Measurements from ENCODE around the gene KCNQ1.

Gene KCNQ1

GRCh38 chr11:2641623-2642022, 196.8 kb downstream of the KCNQ1 start:
- no peak overlapping the region for H2BK15ac ChIP-seq (ENCODE audit: low read depth, poor library complexity, severe bottlenecking)
- 100% methylated on average over 1 of the region's 1 CpG for WGBS
- no peaks in the 10 kb centered on the region for H3K79me1 ChIP-seq (replicated peaks; ENCODE audit: low read length, poor library complexity, severe bottlenecking)
- no peaks in the 10 kb centered on the region for H3K4me1 ChIP-seq (ENCODE audit: control insufficient read depth, insufficient read depth, low read depth, low read length)
- H4K91ac ChIP-seq (ENCODE audit: low read length) = no peak overlapping the region
- no peak overlapping the region for H2AFZ ChIP-seq (ENCODE audit: low read depth, low read length)
- no peak for DNase-seq
- H3K4me2 ChIP-seq (ENCODE audit: low read length, poor library complexity, severe bottlenecking) = no peak overlapping the region
- H3K27ac ChIP-seq (ENCODE audit: low read length, poor library complexity, severe bottlenecking) = no peak overlapping the region
- no peak overlapping the region for H3K9ac ChIP-seq (ENCODE audit: low read length)
- H3K23ac ChIP-seq (ENCODE audit: low read length in 2 of 2) = no peak overlapping the region
- no peak overlapping the region for H3K18ac ChIP-seq (ENCODE audit: low read depth in 1 of 2, low read length in 2 of 2)
- H3K27me3 ChIP-seq (ENCODE audit: control insufficient read depth in 1 of 2, insufficient read depth in 1 of 2, low read length in 2 of 2) = no peaks in the 10 kb centered on the region
- no peak overlapping the region for H3K14ac ChIP-seq (ENCODE audit: low read length in 2 of 2)
- H2BK12ac ChIP-seq (ENCODE audit: low read length in 2 of 2) = no peak overlapping the region
- H2AK5ac ChIP-seq (ENCODE audit: low read length, severe bottlenecking) = no peak overlapping the region
- peaks cover 0 to 3% of the 10 kb centered on the region in 2 experiments for H3K36me3 ChIP-seq (ENCODE audit: control insufficient read depth in 1 of 2, insufficient read depth in 2 of 2, low read depth in 1 of 2, low read length in 2 of 2)
- H2BK5ac ChIP-seq (ENCODE audit: low read depth, low read length, poor library complexity, severe bottlenecking) = no peak overlapping the region
- H2BK120ac ChIP-seq (ENCODE audit: low read depth, low read length) = no peak overlapping the region
- H3K4ac ChIP-seq (ENCODE audit: low read depth in 1 of 2, low read length in 2 of 2) = no peak overlapping the region
- H3K9me3 ChIP-seq (ENCODE audit: control insufficient read depth, low read length) = peaks cover 72% of the 10 kb centered on the region
- no peak overlapping the region for H4K8ac ChIP-seq (ENCODE audit: low read length)
- H3K4me3 ChIP-seq (ENCODE audit: insufficient read depth in 1 of 2, low read depth in 1 of 2, low read length in 2 of 2) = no peak overlapping the region

- Histone ChIP-seq H3K4me1 (ENCODE audit: control insufficient read depth, insufficient read depth, low read depth, low read length) (no peaks in the 10 kb centered on the region), H2BK15ac (ENCODE audit: low read depth, poor library complexity, severe bottlenecking) (no peak overlapping the region), H2BK5ac (ENCODE audit: low read depth, low read length, poor library complexity, severe bottlenecking) (no peak overlapping the region), H3K27ac (ENCODE audit: low read length, poor library complexity, severe bottlenecking) (no peak overlapping the region), H2BK12ac (ENCODE audit: low read length in 2 of 2) (no peak overlapping the region), H3K9me3 (ENCODE audit: control insufficient read depth, low read length) (peaks cover 92% of the 10 kb centered on the region), H3K18ac (ENCODE audit: low read depth in 1 of 2, low read length in 2 of 2) (no peak overlapping the region), H2AFZ (ENCODE audit: low read depth, low read length) (no peak overlapping the region), H2AK5ac (ENCODE audit: low read length, severe bottlenecking) (no peak overlapping the region), H3K9ac (ENCODE audit: low read length) (no peak overlapping the region), H3K27me3 (ENCODE audit: control insufficient read depth in 1 of 2, insufficient read depth in 1 of 2, low read length in 2 of 2) (no peaks in the 10 kb centered on the region), H3K79me1 (replicated peaks; ENCODE audit: low read length, poor library complexity, severe bottlenecking) (no peaks in the 10 kb centered on the region), H2BK120ac (ENCODE audit: low read depth, low read length) (no peak overlapping the region), H3K4me2 (ENCODE audit: low read length, poor library complexity, severe bottlenecking) (no peak overlapping the region), H3K4me3 (ENCODE audit: insufficient read depth in 1 of 2, low read depth in 1 of 2, low read length in 2 of 2) (peak overlapping the region in 1 of 2 experiments; percentile 55), H3K36me3 (ENCODE audit: control insufficient read depth in 1 of 2, insufficient read depth in 2 of 2, low read depth in 1 of 2, low read length in 2 of 2) (peaks cover 0 to 3% of the 10 kb centered on the region in 2 experiments), H3K23ac (ENCODE audit: low read length in 2 of 2) (no peak overlapping the region), H3K4ac (ENCODE audit: low read depth in 1 of 2, low read length in 2 of 2) (no peak overlapping the region), H3K14ac (ENCODE audit: low read length in 2 of 2) (no peak overlapping the region), H4K91ac (ENCODE audit: low read length) (no peak overlapping the region), H4K8ac (ENCODE audit: low read length) (no peak overlapping the region)
- WGBS = 89% methylated on average over 3 of the region's 3 CpGs
- DNase-seq = no peak
Measured at GRCh38 chr11:2643746-2644145, 198.9 kb downstream of the KCNQ1 start.

- Histone ChIP-seq H3K36me3 (ENCODE audit: control insufficient read depth in 1 of 2, insufficient read depth in 2 of 2, low read depth in 1 of 2, low read length in 2 of 2) (peaks cover 0 to 3% of the 10 kb centered on the region in 2 experiments), H2AFZ (ENCODE audit: low read depth, low read length) (no peak overlapping the region)
Measured at GRCh38 chr11:2644844-2645778, 200.3 kb downstream of the KCNQ1 start.

GRCh38 chr11:2645779-2646118, 200.9 kb downstream of the KCNQ1 start:
- Histone ChIP-seq H2BK12ac (ENCODE audit: low read length in 2 of 2) (no peak overlapping the region), H3K4me2 (ENCODE audit: low read length, poor library complexity, severe bottlenecking) (no peak overlapping the region), H4K91ac (ENCODE audit: low read length) (no peak overlapping the region), H3K4me3 (ENCODE audit: insufficient read depth in 1 of 2, low read depth in 1 of 2, low read length in 2 of 2) (peak overlapping the region in 1 of 2 experiments; percentile 55), H3K4ac (ENCODE audit: low read depth in 1 of 2, low read length in 2 of 2) (no peak overlapping the region), H4K8ac (ENCODE audit: low read length) (no peak overlapping the region), H3K4me1 (ENCODE audit: control insufficient read depth, insufficient read depth, low read depth, low read length) (no peaks in the 10 kb centered on the region), H2BK15ac (ENCODE audit: low read depth, poor library complexity, severe bottlenecking) (no peak overlapping the region), H2AK5ac (ENCODE audit: low read length, severe bottlenecking) (no peak overlapping the region), H2BK120ac (ENCODE audit: low read depth, low read length) (no peak overlapping the region), H3K36me3 (ENCODE audit: control insufficient read depth in 1 of 2, insufficient read depth in 2 of 2, low read depth in 1 of 2, low read length in 2 of 2) (peaks cover 0 to 3% of the 10 kb centered on the region in 2 experiments), H3K14ac (ENCODE audit: low read length in 2 of 2) (no peak overlapping the region), H3K9ac (ENCODE audit: low read length) (no peak overlapping the region), H3K23ac (ENCODE audit: low read length in 2 of 2) (no peak overlapping the region), H3K18ac (ENCODE audit: low read depth in 1 of 2, low read length in 2 of 2) (no peak overlapping the region), H2AFZ (ENCODE audit: low read depth, low read length) (no peak overlapping the region), H3K9me3 (ENCODE audit: control insufficient read depth, low read length) (peaks cover 99% of the 10 kb centered on the region), H3K27ac (ENCODE audit: low read length, poor library complexity, severe bottlenecking) (no peak overlapping the region), H2BK5ac (ENCODE audit: low read depth, low read length, poor library complexity, severe bottlenecking) (no peak overlapping the region), H3K79me1 (replicated peaks; ENCODE audit: low read length, poor library complexity, severe bottlenecking) (no peaks in the 10 kb centered on the region), H3K27me3 (ENCODE audit: control insufficient read depth in 1 of 2, insufficient read depth in 1 of 2, low read length in 2 of 2) (no peaks in the 10 kb centered on the region)
- WGBS = 100% methylated on average over 1 of the region's 1 CpG
- DNase-seq = no peak

More at GRCh38 chr11:2644844-2645778, 200.3 kb downstream of the KCNQ1 start:
- H2AK5ac ChIP-seq (ENCODE audit: low read length, severe bottlenecking) = no peak overlapping the region
- no peak overlapping the region for H3K23ac ChIP-seq (ENCODE audit: low read length in 2 of 2)
- peak overlapping the region in 1 of 2 experiments; percentile 55 for H3K4me3 ChIP-seq (ENCODE audit: insufficient read depth in 1 of 2, low read depth in 1 of 2, low read length in 2 of 2)
- no peak overlapping the region for H2BK120ac ChIP-seq (ENCODE audit: low read depth, low read length)
- no peak overlapping the region for H3K27ac ChIP-seq (ENCODE audit: low read length, poor library complexity, severe bottlenecking)
- H3K4ac ChIP-seq (ENCODE audit: low read depth in 1 of 2, low read length in 2 of 2) = no peak overlapping the region
- no peaks in the 10 kb centered on the region for H3K4me1 ChIP-seq (ENCODE audit: control insufficient read depth, insufficient read depth, low read depth, low read length)
- no peak overlapping the region for H3K18ac ChIP-seq (ENCODE audit: low read depth in 1 of 2, low read length in 2 of 2)
- no peak overlapping the region for H4K8ac ChIP-seq (ENCODE audit: low read length)
- no peak overlapping the region for H2BK12ac ChIP-seq (ENCODE audit: low read length in 2 of 2)
- peaks cover 99% of the 10 kb centered on the region for H3K9me3 ChIP-seq (ENCODE audit: control insufficient read depth, low read length)
- no peak overlapping the region for H3K4me2 ChIP-seq (ENCODE audit: low read length, poor library complexity, severe bottlenecking)
- H3K79me1 ChIP-seq (replicated peaks; ENCODE audit: low read length, poor library complexity, severe bottlenecking) = no peaks in the 10 kb centered on the region
- no peak overlapping the region for H4K91ac ChIP-seq (ENCODE audit: low read length)
- no peak overlapping the region for H3K14ac ChIP-seq (ENCODE audit: low read length in 2 of 2)
- WGBS = 86% methylated on average over 4 of the region's 4 CpGs
- no peak overlapping the region for H2BK5ac ChIP-seq (ENCODE audit: low read depth, low read length, poor library complexity, severe bottlenecking)
- no peak overlapping the region for H3K9ac ChIP-seq (ENCODE audit: low read length)
- H3K27me3 ChIP-seq (ENCODE audit: control insufficient read depth in 1 of 2, insufficient read depth in 1 of 2, low read length in 2 of 2) = no peaks in the 10 kb centered on the region
- DNase-seq = no peak
- H2BK15ac ChIP-seq (ENCODE audit: low read depth, poor library complexity, severe bottlenecking) = no peak overlapping the region

Data from mesenchymal stem cell (in vitro differentiated cells and primary cell).